GM11168 (cell line): ENCODE results near the gene ECEL1.
"Not testable (repeated sequence)": the region's sequence is repeated elsewhere in the genome, so short reads cannot be mapped to it uniquely, and the experiment has no call there.

Experiments used
- in situ Hi-C: fragments of 300-500 bp; cut with MboI; formaldehyde crosslinking; loops from one replicate; pipeline ENCODE4 v1.12.0; 2022; ENCODE audit warnings: low sequenced_read_pairs; ENCODE audit not compliant: unreplicated experiment

The ECEL1 gene

DNA sequence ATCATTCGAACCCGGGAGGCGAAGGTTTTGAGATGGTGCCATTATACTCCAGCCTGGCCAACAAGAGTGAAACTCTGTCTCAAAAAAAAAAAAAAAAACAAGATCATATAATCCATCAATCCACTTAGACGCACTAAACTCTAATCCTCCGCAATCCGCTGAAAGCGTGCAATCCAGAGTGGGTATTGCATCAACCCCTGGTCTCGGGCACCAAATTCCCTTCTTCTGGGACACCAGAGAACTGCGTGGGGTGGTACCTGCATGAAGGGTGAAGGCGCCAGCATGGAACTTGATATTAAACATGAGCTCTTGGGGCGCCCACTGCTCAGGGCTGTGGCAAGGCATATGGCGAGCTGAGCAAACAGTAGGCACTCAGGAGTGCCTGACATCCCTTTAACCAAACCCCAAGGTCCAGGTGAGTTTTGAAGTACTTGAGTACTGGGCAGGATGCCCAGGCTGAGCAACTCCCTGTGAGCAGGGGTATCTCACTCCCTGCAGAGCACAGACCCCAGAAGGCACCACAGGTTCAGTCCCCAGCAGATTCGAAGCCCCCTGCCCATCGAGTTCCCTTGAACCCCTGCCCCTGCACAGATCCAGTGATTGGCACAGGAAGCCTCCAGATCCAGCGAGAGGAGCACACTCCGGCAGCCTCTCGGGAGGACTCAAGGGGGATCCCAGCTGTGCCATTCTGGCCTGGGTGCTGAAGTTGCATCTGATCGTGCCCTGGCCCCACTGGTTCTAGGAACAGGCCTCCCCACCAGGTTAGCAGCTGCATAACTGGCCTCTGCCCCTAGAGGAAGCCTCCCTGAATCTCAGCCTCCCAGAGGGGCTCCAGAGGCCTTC is 23.7 kb downstream of the ECEL1 start:
- in situ Hi-C loops = no loop called here

DNA sequence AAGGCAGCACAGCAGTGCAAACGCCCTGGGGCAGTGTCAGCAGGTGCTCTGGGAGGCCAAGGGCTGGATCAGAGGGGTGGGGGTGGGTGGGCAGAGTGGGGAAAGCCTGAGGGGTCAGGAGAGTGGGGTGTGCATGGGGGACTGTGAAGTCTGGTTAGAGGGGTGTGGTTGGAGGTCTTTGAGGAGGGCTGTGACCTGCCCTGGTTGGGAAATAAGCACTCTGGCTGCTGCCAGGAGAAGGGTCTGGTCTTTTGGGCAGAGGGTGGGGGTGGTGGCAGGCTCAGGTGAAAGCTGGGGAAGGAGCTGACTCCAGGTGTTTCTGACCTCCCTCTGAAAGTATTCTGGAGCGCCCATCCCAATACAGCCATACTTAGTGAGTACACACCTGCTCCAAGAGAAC is 27.5 kb downstream of the ECEL1 start:
- in situ Hi-C loops = no loop called here

DNA sequence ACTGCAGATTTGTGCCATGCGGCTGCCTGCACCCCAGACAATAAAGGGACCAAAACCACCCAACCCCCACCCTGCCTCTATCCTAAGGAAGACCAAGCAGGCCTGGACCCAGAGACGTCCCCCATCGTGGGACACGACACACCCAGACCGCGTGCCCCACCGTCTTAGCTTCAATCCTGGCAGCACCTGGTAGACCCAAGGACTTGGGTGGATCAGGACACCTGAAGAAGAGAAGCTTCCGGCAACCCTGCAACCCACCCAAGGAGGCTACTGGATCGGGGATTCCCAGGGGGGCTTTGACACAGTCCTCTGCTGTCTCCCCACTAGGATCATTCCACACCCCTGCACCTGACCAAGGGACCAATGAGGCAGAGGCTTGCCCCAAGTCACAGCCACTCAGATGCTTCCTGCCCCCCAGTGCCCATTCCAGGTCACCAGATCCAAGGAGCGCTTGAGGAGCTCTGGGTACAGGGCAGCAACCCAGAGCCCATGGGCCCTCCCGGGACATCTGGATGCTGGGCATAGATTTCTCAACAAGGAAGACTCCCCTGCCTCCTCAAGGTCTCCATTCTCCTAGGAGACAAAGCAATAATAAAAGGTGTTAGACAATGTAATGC is 28.1 kb downstream of the ECEL1 start:
- in situ Hi-C loops = no loop called here

DNA sequence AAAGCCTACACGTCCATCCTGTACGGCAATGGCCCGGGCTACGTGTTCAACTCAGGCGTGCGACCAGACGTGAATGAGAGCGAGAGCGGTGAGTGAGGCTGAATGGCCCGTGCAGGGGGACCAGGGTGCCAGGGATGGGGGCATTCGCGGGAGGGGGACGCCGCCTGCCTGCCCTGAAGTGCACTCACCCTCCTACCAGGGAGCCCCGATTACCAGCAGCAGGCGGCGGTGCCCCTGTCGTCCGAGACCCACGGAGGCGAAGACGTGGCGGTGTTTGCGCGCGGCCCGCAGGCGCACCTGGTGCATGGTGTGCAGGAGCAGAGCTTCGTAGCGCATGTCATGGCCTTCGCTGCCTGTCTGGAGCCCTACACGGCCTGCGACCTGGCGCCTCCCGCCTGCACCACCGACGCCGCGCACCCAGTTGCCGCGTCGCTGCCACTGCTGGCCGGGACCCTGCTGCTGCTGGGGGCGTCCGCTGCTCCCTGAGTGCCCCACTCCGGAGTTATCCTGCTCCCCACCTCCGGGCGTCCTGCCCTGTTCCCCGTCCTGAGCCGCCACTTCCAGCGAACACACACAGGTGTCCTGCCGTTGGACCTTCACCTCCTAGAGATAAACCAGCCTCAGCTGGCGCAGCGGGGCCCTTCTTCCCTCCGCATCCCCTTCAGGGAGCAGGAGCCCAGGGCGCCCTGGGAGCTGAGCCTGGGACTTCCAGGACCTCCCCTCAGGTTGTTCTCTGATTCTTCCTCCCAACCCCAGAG is 28.8 kb downstream of the ECEL1 start:
- in situ Hi-C loops = no loop called here

DNA sequence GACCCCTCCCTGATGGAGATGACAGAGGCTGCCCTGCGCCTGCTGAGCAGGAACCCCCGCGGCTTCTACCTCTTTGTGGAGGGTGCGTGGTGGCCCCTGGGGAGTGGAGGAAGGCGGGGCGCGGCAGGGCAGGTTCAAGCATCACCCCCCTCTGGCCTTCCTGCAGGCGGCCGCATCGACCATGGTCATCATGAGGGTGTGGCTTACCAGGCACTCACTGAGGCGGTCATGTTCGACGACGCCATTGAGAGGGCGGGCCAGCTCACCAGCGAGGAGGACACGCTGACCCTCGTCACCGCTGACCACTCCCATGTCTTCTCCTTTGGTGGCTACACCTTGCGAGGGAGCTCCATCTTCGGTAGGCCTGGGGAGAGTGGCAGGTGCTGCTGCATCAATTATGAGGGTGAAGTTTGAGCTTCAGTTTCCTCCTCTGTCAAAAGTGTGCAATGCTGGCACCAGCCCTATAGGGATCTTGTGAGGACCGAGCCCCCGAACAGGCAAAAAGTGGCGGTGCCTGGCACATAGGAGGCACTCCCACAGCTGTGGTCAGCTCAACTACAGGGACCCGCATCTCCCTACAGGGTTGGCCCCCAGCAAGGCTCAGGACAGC is 29.5 kb downstream of the ECEL1 start:
- in situ Hi-C loops = no loop called here

DNA sequence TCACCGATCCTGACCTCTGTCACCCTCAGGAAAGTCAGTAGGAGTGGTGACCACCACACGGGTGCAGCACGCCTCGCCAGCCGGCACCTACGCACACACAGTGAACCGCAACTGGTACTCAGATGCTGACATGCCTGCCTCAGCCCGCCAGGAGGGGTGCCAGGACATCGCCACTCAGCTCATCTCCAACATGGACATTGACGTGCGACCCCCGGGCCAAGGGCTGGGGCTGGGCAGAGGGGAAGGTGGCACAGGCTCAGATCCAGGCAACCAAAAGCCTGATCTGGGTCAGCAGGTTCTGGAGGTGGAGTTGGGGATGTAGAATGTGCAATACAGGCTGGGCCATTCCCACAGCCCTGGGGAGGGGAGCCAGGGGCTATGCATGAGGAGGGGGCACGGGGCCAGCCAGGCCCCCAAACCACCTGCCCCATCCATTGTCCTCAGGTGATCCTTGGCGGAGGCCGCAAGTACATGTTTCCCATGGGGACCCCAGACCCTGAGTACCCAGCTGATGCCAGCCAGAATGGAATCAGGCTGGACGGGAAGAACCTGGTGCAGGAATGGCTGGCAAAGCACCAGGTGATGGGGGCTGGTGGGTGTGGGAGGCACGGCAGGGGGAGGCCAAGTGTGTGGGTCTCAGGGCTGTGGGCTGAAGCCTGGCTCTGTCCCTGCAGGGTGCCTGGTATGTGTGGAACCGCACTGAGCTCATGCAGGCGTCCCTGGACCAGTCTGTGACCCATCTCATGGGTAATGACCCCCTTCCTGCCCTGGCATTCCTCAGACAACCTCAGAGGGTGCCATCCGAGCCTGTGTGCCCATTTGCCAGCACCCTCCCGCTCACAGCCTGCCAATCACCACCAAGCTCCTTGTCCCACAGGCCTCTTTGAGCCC is 30.3 kb downstream of the ECEL1 start:
- in situ Hi-C loops = no loop called here

DNA sequence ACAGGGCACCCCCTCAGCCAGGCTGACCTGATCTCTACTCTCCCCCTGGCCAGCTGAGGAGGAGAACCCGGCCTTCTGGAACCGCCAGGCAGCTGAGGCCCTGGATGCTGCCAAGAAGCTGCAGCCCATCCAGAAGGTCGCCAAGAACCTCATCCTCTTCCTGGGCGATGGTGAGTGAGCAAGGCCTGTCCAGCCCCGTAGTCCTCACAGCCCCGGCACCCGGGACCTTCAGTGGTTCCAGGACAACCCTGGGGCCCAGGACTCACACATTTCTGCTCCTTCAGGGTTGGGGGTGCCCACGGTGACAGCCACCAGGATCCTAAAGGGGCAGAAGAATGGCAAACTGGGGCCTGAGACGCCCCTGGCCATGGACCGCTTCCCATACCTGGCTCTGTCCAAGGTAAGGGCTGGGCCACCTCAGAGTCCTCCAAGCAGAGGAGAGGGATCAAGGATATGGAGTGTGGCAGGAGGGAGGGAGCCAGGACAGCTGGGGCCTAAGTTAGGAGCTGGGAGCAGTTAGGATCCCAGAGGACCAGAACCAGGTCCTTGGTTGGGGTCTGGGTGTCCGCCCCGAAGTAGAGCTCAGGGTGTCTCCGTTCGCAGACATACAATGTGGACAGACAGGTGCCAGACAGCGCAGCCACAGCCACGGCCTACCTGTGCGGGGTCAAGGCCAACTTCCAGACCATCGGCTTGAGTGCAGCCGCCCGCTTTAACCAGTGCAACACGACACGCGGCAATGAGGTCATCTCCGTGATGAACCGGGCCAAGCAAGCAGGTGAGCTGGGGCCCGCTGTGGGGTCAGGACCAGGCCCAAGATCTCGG is 31.1 kb downstream of the ECEL1 start:
- in situ Hi-C loops = no loop called here

DNA sequence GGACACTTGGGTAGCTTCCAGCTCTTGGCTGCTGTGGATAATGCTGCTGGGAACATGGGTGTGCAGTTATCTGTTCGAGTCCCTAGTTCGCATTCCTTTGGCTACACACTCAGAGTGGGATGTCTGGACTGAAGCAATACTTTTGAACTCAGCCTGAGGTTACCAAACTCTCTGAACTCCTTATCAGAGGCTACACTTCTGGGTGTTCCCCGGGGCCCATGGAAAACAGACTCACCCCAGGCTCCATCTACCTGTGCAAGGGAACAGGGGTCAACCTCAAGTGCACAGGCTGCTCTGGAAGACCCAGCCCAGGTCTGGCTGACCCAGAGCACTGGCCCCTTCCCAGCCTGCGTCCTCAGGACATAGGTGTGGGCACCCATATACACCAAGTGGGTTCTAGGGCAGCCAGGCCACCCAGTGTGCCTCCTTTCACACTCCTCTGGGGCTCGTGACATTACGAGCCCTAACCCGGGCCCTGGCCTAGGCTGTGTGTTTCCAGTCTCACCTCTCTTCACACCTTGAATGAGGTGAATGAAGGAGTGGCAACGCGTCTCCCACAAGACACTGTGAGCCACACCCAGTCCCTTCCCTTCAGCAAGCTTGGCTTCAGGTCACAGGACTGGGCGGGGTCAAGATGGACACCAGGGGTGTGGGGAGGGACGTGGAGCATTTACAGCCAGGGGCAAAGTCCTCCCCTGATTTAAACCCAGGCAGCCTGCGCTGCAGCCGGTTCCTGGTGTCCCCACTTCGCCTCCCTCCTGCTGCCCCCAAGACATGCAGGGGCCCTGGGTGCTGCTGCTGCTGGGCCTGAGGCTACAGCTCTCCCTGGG is 32.0 kb downstream of the ECEL1 start, which contains the start of gene ALPI:
Gene ALPI, plus strand, starts transcription at position 728 of the 830 bp plus-strand sequence. Its CDS starts 47 bp downstream, at position 775.
- in situ Hi-C loops = no loop called here

DNA sequence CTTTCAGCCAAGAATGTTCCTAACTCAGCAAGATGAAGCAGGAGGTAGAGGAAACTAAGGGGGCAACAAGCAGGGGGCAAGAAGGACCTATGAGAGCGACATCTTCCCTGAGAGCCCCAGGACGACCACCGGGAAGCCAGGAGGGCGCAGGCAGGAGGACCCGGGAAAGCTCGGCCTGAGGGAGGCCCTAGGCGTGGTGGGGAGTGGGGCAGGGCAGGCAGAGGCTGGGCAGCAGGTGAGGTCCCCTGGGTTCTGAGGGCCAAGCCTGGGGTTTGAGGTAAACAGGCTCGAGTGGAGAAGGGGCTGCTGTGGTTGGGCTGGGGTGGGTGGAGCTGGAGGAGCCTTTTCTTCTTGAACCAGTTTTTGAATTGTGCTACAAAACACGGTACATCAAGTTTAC is 33.0 kb downstream of the ECEL1 start:
- in situ Hi-C loops = no loop called here

DNA sequence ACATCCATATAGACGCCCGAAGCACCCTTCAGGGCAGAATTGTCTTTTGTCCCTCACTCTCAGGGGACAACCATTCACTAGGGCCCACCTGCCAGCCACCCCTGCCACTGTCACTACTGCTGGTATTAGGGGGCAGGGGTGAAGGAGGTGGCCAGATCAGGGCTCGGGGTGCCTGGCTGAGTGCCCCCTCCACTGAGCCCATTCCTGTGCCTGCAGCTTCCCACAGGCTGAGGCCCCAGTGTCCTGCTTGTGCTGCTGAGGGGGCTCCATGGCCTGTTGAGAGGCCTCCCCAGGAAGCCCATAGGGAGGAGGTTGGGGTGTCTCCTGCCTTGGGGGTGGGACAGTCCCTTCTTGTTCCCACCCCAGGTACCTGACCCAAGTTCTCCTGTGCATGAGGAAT is 36.0 kb downstream of the ECEL1 start:
- in situ Hi-C loops = not testable (repeated sequence)

DNA sequence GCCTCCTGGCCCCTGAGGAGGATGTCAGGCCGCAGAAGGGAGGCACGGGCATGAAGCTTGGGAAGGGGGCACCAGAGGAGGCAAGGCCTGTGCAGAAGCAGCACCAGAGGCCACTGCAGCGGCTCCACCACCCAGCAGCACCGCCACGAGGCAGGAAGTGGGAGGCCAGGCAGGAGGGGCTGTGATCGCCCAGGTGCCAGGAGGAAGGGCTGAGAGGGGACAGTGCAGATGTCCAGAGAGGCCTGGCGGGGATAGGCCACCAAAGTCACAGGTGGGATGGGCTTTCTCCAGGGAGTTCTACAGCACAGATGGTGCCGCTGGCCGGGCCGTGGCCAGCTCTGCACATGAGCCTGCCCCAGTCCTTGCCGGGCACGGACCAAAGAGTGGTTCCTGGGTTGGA is 37.7 kb downstream of the ECEL1 start:
- in situ Hi-C loops = no loop called here

DNA sequence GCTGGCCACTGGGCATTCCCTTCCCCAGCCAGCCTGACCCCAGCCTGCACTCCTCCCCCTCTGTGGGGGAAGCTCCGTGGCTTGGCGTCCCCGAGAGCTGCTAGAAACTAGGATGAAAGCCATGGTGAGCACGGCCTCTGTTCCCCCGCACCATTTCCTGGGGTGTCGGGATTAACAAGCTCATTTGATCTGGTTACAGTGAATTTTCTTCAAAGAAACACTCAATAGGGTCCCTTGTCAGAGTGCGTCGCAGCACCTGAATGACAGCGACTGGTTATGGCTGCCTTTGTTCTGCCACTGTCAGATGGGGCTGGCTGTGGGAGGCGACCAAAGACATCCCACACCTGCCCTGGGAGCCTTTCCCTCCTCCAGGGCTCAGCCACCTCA is 39.3 kb downstream of the ECEL1 start:
- in situ Hi-C loops = no loop called here

DNA sequence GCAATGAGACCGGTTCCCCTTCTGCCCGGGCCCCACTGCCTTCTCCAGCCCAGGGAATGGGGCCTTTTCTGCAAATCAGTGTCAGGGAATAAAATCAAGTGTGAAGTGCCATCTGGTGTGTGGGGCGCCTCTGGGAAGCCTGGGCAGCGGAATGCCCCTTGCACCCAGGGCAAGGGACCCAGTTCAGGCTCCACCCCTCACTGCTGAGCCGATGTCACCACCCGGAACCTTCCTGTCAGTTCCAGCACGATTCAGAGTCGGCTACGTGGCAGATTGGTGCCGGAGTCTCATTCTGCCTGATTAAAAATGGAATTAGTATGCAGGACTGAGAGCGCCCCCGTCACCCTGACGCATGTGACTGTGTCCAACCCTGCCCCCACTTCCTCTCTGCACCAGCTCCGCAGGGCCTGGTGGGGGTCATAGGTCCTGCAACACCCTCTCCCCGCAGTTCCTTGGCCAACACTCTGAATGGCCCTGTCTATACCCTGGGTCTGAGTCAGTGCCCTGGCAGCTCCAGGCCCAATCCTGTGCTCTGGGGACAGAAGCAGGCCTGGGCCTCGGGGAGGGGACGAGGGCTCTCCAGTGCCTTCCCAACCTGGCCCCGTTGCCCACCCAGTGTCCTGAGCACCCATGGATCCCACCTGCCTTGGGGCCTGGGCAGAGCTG is 39.9 kb downstream of the ECEL1 start:
- in situ Hi-C loops = no loop called here

DNA sequence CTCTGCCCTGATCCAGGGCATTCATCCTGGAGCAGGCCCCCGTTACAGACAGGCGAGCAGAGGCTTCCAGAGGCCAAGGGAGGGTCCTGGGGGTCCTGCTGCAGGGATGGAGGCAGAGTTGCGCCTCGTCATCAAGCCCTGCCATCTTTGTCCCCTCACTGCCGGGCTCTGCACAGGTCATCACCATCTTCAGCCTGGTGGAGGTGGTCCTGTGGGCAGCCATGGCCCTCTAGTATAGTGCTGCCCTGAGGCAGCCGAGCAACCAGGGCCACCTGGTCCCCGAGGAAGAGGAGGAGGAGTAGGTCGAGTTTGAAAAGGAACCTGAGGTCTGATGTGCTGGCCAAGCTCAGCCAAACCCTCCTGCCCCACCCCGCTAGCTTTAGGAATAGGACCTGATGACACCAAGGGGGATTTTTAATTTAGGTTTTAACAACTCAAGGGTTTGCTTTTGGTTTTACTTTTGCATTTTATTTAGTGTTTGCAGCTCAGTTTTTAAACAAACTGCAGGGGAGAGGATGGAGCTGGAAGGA is 40.5 kb downstream of the ECEL1 start:
- in situ Hi-C loops = no loop called here

DNA sequence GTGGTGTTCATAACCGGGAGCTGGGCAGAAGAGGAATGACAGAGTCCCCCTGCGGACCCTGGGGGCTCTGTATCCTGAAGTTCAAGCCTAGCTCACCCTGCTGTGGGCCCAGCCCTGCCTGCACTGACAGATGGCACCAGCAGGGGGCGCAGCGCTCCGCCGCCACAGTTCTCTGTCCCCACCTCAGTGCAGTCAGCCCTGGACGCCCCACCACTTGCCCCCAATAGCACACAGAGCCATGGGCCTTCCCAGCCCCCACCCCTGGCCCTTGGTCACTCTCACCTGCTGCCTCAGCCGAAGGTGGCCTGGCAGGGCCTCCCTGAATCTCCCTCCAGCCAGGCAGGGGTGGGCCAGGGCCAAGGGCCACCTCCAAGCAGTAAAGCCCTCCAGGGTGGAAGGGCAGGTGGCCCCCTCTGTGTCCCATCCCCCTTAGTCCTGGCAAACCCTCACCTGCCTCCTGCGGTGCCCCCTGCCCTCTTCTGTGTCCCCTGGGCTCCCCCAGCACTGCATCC is 41.3 kb downstream of the ECEL1 start:
- in situ Hi-C loops = not testable (repeated sequence)

DNA sequence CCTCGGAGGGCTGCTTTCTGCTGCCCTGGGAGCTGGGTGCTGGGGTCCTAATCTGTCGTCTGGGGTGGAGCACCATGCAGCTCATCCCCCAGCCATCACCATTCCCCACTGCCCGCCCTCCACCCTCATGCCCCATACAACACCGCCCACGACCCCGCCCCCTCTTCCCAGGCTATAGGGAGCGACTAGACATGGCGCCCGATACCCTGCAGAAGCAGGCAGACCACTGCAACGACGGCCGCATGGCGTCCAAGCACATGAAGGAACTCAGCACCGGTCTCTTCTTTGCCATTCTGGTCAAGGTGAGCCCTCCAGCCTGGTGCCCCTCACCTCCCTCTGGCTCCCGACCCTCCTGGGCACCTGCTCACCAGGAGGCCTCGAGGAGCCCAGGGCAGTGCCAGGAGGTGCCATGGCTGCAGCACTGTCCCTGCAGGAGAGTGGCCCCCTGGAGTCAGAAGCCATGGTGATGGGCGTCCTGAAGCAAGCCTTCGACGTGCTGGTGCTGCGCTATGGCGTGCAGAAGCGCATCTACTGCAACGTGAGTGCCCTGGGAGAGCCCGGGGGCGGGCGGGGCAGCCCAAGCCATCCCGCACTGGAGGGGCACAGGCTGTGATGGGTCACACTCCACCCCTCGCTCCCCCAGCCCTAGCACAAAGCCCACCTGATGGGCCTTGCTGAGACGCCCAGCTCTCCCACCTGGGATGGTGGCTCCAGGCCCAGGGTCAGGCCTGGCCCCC is 42.3 kb downstream of the ECEL1 start:
- in situ Hi-C loops = not testable (repeated sequence)
